ENCODE measurements around the gene FSD1.

FSD1 gene

DNA sequence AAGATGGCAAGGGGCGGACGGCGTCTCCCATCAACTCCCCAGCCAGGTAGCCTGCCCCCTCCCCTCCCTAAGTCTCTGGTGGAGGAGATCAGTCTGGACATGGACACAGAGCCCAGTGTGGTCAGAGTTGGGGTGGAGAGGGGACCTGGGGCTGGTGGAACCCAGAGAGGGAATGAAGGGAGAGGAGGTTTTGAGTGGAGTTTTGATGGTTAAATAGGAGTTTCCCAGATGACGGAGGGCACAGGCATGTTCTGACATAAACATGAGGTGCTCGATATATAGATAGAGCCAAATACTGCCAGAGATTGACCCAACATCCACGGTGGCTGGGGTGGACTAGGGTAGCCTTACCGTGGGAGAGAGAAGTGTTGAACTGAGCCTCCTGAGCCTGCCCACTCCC, 14.1 kb downstream of the FSD1 start:
- DNase-seq (ENCODE audit: low read depth, low spot score) = no peak

DNA sequence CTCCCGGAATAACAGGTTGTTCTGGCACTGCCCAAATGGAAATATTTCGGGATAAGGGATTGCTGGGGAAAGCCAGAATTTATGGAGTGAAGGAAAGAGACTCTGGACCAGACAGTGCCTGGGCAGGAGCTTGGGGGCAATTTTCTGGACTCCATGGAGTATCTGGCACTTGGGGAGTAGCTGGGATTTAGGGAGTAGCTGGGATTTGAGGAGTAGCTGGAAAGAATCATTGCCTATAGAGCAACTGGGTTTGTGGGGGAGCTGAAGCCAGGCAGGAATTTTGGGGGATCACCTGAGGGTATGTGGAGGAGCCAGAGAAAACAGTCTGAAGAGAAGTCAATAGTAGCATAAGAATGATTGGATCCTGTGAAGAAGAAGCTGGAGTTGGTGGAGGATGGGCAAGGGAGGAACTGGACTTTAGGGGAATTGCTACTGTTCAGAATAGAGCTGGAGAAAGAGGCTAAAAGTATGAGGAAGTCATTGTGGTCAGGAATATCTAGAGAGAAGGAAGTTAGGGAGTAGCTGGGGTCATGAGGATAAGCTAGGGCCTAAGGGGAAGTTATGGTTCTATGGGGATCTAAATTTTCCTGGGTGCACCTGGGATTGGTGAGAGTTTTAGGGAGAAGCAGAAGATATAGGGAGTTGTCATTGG, 14.8 kb downstream of the FSD1 start:
- DNase-seq (ENCODE audit: low read depth, low spot score) = no peak

GRCh38 chr19:4320419-4320818, 16.0 kb downstream of the FSD1 start:
- DNase-seq (ENCODE audit: low read depth, low spot score) = no peak

DNA sequence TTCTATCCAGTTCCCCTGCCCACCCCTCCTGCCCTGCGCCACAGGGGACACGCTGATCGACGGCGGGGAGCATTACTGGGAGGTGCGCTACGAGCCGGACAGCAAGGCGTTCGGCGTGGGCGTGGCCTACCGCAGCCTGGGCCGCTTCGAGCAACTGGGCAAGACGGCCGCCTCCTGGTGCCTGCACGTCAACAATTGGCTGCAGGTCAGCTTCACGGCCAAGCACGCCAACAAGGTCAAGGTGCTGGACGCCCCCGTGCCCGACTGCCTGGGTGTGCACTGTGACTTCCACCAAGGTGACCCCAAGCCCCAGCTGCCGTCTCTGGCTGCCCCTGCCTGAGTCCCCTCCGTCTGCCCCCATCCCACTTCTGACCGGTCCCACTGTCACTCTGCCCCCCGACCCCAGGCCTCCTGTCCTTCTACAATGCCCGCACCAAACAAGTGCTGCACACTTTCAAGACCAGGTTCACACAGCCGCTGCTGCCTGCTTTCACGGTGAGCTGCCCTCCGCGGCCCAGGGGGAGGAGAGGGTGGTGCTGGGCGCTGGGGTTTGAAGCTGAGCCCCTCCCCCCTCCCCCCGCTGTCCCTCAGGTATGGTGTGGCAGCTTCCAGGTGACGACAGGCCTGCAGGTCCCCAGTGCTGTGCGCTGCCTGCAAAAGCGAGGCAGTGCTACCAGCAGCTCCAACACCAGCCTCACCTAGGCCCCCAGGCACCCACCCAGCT, 18.7 kb downstream of the FSD1 start:
- peak; percentile 64 for DNase-seq (ENCODE audit: low read depth, low spot score)

GRCh38 chr19:4323692-4324091, 19.3 kb downstream of the FSD1 start:
- no peak for DNase-seq (ENCODE audit: low read depth, low spot score)

- no peak for DNase-seq (ENCODE audit: low read depth, low spot score)
Measured at GRCh38 chr19:4324228-4324627, 19.8 kb downstream of the FSD1 start.

DNA sequence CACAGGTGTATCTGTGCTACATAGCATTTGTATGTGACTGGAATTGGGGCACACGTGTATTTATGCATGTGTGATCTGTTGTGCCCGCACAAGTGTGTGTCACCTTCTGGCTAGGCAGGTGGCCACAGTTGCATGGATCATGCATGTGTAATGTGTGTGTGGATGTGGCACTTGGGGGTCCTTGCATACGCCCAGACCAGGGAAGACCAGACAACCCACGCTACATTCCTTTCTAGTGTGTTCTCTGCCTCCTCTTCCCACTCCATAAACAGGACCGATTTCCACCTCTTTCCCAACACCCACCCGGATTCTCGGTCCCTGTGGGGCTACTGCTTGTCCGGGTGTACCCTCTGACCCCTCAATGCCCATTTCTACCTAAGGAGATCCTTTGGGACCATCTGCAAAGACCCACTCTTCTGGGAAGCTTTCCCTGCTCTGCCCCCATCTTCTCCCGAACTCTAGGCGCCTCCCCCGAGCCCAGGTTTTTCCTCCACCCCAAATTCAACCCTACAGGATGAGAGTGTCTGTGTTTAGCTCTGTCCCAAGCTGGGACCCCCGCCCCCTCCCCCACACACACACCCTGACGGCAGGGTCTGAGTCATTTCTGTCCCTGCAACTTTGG, 21.9 kb downstream of the FSD1 start:
- DNase-seq (ENCODE audit: low read depth, low spot score) = no peak

DNA sequence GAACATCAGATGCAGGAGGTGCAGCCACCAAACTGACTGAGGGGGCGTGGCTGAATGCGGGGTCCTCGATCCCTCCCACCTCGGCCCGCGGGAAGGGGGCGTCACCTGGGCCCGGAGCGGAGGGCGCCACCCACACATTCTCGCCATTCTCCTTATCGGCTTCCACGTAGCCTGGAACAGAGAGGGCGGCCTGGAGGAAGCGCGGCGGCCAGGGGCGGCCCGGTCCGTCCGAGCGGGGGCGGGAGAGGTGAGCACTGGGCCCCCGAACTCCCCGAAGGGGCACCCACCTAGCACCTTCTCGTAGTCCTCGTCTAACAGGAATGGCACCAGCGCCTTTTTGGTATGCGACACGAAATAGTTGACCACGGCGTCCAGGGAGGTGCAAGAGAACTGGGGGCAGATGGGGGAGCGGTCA, 22.4 kb downstream of the FSD1 start:
- DNase-seq (ENCODE audit: low read depth, low spot score) = peak; percentile 72

- DNase-seq (ENCODE audit: low read depth, low spot score) = peak; percentile 94
Measured at GRCh38 chr19:4327252-4327876, 23.0 kb downstream of the FSD1 start.

- no peak for DNase-seq (ENCODE audit: low read depth, low spot score)
Measured at GRCh38 chr19:4327877-4328242, 23.5 kb downstream of the FSD1 start.

DNA sequence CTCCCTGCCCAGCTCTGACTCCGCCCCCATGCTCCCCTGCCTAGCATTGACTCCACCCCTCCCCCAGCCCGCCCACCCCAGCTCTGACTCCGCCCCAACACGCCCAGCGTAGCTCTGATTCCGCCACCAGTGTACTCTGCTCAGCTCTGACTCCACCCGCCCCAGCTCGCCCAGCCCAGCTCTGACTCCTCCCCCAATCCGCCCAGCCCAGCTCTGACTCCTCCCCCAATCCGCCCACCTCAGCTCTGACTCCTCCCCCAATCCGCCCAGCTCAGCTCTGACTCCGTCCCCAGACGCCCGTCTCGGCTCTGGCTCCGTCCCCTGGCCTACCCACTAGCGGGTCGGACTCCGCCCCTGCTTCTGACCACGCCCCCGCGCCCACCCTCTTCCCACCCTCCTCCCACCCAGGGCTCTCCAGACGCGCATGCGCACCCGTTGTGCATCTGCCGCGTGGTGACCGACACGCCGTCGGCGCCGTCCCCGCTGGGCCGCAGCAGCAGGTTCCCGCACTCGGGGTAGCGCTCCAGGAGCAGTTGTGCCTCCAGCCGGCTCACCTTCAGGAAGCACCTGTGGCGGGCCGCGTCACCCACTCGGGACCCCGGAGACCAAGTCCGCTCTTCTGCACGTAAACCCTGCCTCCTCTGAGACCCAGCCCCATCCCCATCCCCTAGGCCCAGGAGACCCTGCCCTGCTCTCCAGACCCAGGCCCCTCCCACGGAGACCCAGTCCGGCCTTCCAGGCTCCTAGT, 24.0 kb downstream of the FSD1 start:
- peak; percentile 91 for DNase-seq (ENCODE audit: low read depth, low spot score)

GRCh38 chr19:4328991-4329681, 24.7 kb downstream of the FSD1 start:
- DNase-seq (ENCODE audit: low read depth, low spot score) = peak; percentile 91

DNA sequence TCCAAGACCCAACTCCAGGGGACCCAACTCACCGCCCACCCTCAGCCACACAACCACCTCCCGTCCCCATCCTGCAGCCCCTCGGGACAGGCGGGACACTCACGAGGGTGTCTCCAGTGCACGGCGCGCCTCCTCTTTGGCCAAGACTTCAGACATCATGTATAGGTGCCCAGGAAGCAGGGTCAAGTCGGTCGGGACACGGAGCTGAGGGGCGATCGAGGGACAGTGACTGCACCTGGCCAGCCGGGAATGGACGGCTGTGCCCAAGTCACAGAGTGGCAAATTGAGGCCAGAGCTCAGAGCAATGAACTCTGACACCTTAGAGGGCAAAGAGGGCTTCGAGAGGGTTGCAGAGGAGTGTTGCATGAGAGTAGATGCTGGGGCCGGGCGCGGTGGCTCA, 25.5 kb downstream of the FSD1 start:
- DNase-seq (ENCODE audit: low read depth, low spot score) = no peak

DNA sequence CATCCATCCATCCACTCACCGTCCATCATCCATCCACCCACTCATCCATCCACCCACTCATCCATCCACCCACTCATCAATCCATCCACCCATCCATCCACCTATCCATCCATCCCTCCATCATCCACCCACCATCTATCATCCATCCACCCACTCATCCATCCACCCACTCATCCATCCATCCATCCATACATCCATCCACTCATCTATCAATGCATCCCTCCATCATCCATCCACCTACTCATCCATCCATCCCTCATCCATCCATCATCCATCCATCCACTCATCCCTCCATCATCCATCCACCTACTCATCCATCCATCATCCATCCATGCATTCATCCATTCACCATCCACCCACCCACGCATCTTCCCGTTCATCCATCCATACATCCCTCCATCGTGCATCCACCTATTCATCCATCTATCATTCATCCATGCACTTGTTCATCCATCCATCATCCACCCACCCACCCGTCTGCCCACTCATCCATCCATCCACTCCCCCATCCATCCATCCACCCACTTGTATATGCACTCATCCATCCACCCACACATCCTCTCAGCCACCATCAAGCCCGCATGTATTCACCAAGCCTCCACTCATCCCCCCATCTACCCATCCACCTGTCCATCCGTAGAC, 30.7 kb downstream of the FSD1 start:
- no peak for DNase-seq (ENCODE audit: low read depth, low spot score)

- peak; percentile 51 for DNase-seq (ENCODE audit: low read depth, low spot score)
Measured at GRCh38 chr19:4337906-4338440, 33.6 kb downstream of the FSD1 start.

DNA sequence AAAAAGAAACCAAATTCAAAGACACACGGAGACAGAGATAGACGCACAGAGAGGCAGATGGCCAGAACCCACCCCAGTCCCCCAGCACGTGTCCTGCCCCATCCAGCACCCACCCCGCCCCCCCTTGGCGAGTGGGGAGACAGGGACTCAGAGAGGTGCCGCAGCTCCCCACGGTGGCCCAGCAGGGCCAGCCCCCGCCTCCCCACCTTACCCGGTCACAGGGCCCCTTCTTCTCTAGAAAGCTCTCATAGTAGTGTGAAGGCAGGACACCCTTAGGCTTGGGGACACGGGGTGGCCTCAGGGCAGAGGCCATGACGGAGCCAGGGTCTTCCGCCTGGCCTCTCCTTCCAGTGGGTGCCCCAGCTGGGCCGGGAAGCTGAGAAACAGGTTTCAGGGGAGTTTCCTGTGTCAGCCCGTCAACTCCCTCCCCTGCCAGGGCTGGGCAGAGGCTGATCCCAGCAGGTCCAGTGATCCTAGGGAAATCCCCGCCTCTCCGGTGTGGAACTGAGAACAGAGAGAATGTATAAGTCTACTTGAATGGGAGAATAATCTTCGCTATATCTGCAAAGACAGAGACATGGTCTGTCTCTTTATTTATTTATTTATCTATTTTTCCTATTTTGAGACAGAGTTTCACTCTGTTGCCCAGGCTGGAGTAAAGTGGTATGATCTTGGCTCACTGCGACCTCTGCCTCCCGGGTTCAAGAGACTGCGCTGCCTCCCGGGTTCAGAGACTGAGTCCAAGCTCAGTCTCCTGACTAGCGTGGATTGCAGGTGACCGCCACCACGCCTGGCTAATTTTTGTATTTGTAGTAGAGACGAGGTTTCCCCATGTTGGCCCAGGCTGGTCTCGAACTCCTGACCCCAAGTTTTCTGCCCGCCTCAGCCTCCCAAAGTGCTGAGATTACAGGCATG, 34.3 kb downstream of the FSD1 start, which contains the start of gene STAP2:
Gene STAP2 (minus strand): TSS at position 387 of the 915 bp plus-strand sequence. CDS start 74 bp downstream, at position 313.
- DNase-seq (ENCODE audit: low read depth, low spot score) = peak; percentile 83

DNA sequence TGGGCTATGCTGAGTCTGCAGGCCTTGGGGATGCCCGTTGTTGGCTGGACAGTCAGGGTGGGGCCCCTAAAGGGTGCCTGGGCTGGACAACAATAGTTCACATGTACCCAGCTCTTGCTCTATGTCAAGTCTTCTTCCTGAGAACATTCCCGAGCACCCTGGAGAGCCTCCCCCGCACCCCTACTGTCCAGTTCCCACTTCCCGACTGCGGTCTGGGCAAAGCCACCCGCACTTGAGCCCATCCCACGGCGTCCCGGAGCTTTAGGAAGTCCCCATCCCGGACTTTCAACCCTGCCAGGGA, 37.9 kb downstream of the FSD1 start:
- DNase-seq (ENCODE audit: low read depth, low spot score) = no peak

DNA sequence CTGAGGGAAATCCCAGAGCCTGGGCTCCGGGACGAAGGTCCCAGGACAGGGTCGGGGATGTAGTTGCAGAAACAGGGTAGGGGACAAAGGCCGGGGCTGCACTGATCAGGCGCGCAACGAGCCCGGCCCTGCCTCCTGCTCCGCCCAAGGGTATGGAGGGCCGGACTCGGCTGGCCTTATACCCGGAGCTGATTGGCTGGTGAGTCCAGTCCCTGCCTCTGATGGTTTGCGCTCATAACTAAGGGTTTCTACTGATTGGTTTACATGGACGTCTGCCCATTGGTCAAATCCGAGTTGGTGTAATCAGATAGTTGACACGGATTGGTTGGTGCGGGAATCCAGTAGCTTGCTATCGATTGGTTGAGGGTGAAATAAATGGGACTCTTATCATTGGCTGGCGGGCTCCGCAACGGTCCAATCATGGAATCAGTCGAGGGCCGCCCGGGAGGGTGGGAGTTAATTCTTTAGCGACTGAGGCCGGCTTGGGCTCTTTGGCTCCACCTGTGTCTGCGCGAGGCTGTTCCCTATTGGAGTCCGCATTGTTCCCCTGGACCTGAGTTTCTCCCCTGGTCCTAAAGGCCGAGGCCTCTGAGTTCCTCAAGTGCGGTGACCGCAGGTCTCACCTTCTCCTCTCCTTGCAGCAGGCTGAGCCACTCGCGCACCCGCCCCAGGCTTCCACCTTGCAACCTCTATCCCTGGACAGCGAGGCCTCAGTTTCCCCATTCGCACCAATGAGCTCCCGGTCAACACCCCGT, 38.4 kb downstream of the FSD1 start:
- peak; percentile 100 for DNase-seq (ENCODE audit: low read depth, low spot score)
